Adipocyte (in vitro differentiated cells): ENCODE measurements around the gene STAM2.
"Not testable (repeated sequence)": the region's sequence is repeated elsewhere in the genome, so short reads cannot be mapped to it uniquely, and the experiment has no call there.

Source experiments
- DNase-seq: peaks from one replicate; pipeline ENCODE4 v3.0.0-alpha.2; 2015; ENCODE audit warnings: low read depth
- H3K27me3 ChIP-seq: replicated peaks from 2 replicates; pipeline ENCODE4 v1.7.0; 2013; ENCODE audit warnings: mild to moderate bottlenecking, low read length, moderate library complexity; ENCODE audit not compliant: control insufficient read depth, insufficient read depth
- H3K36me3 ChIP-seq: 2 replicates; pipeline ENCODE4 v1.7.0; 2013; ENCODE audit warnings: low read length, mild to moderate bottlenecking, moderate library complexity; ENCODE audit not compliant: control insufficient read depth, insufficient read depth, severe bottlenecking
- H3K4me1 ChIP-seq: 2 replicates; pipeline ENCODE4 v1.7.0; 2013; ENCODE audit warnings: mild to moderate bottlenecking, low read length, moderate library complexity; ENCODE audit not compliant: control insufficient read depth, insufficient read depth
- H3K4me3 ChIP-seq: 2 replicates; pipeline ENCODE4 v1.7.0; 2013; ENCODE audit warnings: mild to moderate bottlenecking, low read length, moderate library complexity
- H3K9ac ChIP-seq: 2 replicates; pipeline ENCODE4 v1.7.0; 2013; ENCODE audit warnings: mild to moderate bottlenecking, low read length, moderate library complexity
- H3K9me3 ChIP-seq: 2 replicates; pipeline ENCODE4 v1.7.0; 2013; ENCODE audit warnings: mild to moderate bottlenecking, low read length, moderate library complexity; ENCODE audit not compliant: control insufficient read depth

The STAM2 gene

DNA sequence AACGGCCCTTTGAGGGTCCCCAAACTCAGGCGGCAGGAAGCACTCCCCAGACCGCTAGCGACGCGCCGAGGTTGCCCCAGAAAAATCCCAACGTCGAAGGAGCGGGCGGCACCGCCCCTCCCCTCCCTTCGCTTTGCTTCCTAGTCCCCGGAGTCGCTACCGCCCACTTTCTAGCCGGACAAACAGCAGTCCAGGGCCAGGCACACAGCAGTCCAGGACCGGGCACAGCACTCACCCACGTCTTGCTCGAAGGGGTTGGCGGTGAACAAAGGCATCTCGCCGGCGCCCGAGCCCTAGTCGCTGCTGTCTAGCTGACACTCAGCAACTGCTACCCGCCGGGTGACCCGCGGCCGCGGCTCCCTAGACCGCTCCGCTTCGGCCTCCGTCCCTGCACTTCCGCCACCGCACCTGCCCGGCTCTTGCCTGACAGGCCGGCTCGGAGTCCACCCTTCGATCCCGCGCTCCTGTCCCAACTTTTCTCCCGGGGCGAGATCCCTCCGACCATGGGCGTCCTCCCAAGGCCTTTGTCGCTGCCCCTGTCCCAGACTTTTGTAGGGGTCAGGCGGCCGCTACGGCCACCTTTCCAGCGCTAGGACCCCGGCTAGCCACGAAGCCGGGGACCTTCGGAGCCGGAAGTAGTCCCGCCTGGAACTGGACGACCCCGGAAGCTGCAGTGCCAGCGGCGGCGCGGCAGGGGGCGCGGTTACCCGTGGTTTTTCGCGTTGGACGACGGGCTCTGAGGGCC, at the start of gene STAM2:
STAM2 (minus strand) TSS at position 396 of the 745 bp plus-strand sequence; CDS start at position 275, 121 bp downstream.
- H3K4me1 ChIP-seq = peaks cover 29% of the 10 kb centered on the region
- no peaks in the 10 kb centered on the region for H3K9me3 ChIP-seq
- peak; percentile 96 for DNase-seq
- H3K27me3 ChIP-seq = no peaks in the 10 kb centered on the region
- H3K4me3 ChIP-seq = peak within 1 kb of the TSS; percentile 94
- peak within 1 kb of the TSS; percentile 98 for H3K9ac ChIP-seq
- H3K36me3 ChIP-seq = no peaks in the 10 kb centered on the region

DNA sequence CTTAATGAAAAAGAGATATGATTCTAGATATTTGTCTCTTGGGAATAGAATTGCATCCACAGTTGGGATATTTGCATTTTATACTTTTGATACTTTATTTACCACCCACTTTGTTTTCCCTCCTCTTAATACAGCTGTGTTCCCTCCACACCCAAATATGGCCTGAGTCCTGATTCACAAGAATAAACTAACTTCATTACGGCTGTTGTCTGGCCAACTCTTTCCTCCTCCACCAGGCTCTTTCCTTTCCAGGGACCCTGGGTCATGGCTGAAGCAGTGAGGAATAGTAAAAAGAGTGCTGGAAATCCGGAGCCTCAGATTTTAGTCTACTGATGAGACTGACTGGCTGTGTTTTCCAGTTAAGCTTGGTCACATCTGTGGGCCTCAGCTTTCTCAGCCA, 48.4 kb upstream of the STAM2 start:
- peak; percentile 16 for DNase-seq
- no peak overlapping the region for H3K9ac ChIP-seq
- no peaks in the 10 kb centered on the region for H3K36me3 ChIP-seq

DNA sequence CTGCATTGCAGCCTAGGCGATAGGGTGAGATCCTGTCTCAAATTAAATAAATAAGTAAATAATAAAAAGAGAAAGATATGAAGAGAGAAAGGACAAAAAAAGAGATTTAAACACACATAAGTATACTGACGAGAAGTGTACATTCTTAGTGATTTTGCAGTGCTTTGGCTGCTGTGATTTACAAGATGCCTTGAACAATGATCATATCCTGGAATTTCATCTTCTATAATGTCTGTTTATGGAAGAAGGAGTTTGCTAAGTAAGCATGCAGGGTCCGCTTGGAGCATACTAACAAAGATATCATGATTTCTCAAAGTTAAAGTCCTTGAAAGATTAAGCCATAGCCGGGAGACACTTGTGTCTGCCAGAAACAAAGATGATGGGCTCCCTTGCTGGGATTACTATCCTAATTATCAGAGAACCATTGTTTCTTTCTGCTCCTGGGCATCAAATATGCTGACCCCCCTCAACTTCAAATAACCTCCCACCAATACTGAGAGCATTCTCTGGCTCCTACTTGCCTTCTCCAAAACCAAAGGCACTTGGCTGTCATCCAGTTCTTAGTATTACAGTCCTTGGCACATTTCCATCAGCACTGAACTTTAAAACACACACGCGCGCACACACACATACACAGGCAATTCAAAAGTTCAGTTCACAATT, 47.5 kb upstream of the STAM2 start:
- Histone ChIP-seq H3K36me3 (no peaks in the 10 kb centered on the region), H3K27me3 (no peaks in the 10 kb centered on the region), H3K9ac (no peak overlapping the region), H3K4me3 (no peak overlapping the region), H3K4me1 (peaks cover 36% of the 10 kb centered on the region), H3K9me3 (no peaks in the 10 kb centered on the region)
- DNase-seq = peak; percentile 94

More for the DNA sequence above, 48.4 kb upstream of the STAM2 start:
- Histone ChIP-seq H3K4me1 (peaks cover 44% of the 10 kb centered on the region), H3K4me3 (no peak overlapping the region), H3K27me3 (no peaks in the 10 kb centered on the region), H3K9me3 (no peaks in the 10 kb centered on the region)

DNA sequence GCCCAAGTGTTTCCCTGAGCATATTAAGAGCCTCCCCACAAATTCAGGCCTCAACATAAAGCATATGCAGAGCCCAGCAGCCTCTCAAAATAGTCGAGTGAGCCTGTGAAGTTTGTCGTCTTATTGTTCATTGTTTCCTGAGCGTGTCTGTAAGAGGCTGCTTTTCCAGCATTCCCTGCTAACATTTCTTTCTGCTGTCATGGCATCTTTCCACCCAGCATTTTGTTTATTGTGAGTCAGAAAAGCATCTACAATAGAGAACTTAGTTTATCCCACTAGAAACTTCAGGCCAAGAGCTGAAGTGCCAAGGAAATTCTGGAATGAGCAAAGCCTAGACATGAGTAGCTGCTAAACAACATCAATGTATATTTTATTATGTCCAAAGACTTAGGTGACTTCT, 46.3 kb upstream of the STAM2 start:
- no peaks in the 10 kb centered on the region for H3K36me3 ChIP-seq
- no peaks in the 10 kb centered on the region for H3K27me3 ChIP-seq
- H3K4me3 ChIP-seq = peak overlapping the region; percentile 6
- no peaks in the 10 kb centered on the region for H3K9me3 ChIP-seq
- DNase-seq = peak; percentile 15
- peak overlapping the region; percentile 6 for H3K9ac ChIP-seq
- peaks cover 30% of the 10 kb centered on the region for H3K4me1 ChIP-seq

- Histone ChIP-seq H3K9ac (no peak overlapping the region), H3K4me1 (peaks cover 29% of the 10 kb centered on the region), H3K36me3 (no peaks in the 10 kb centered on the region), H3K27me3 (no peaks in the 10 kb centered on the region), H3K9me3 (no peaks in the 10 kb centered on the region), H3K4me3 (no peak overlapping the region)
- no peak for DNase-seq
Observed at GRCh38 chr2:152219077-152219828, 43.7 kb upstream of the STAM2 start.

DNA sequence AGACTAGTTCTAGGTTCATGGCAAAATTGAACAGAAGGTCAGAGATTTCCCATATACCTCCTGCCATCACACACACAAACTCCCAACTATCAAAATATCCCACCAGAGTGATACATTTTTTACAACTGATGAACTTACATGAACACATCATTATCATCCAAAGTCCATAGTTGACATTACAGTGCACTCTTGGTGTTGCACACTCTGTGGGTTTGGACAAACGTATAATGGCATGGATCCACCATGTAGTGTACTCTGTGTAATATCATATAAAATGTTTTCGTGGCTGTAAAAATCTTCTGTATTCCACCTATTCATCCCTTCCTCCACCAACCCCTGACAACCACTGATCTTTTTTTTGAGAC, 25.9 kb upstream of the STAM2 start:
- no peaks in the 10 kb centered on the region for H3K9me3 ChIP-seq
- no peak overlapping the region for H3K4me3 ChIP-seq
- no peaks in the 10 kb centered on the region for H3K27me3 ChIP-seq
- no peaks in the 10 kb centered on the region for H3K36me3 ChIP-seq
- peaks cover 11% of the 10 kb centered on the region for H3K4me1 ChIP-seq
- H3K9ac ChIP-seq = no peak overlapping the region
- DNase-seq = no peak

- H3K9ac ChIP-seq = peak overlapping the region; percentile 57
- H3K36me3 ChIP-seq = no peaks in the 10 kb centered on the region
- peaks cover 11% of the 10 kb centered on the region for H3K4me1 ChIP-seq
- no peaks in the 10 kb centered on the region for H3K9me3 ChIP-seq
- peak overlapping the region; percentile 73 for H3K4me3 ChIP-seq
- peak; percentile 93 for DNase-seq
- no peaks in the 10 kb centered on the region for H3K27me3 ChIP-seq
Observed at GRCh38 chr2:152200565-152201465, 25.3 kb upstream of the STAM2 start.

DNA sequence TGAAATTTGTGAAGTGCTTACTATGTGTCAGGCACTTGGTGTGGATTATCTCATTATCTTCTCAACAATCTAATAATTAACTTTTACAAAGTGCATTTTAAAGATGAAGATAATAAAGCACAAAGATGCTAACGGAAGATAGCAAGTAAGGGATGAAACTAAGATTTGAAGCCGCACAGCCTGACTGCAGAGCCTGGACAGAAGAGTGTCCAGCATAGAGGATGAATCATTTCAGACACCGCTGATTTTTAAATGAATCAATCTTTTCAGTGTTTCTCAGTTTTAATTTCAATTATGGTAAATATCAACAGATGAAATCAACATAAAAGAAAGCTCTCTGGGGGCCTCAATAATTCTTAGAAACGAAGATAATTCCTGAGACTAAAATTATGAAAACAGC, 24.5 kb upstream of the STAM2 start:
- peaks cover 11% of the 10 kb centered on the region for H3K4me1 ChIP-seq
- H3K9me3 ChIP-seq = no peaks in the 10 kb centered on the region
- H3K27me3 ChIP-seq = no peaks in the 10 kb centered on the region
- no peaks in the 10 kb centered on the region for H3K36me3 ChIP-seq
- peak overlapping the region; percentile 73 for H3K4me3 ChIP-seq
- H3K9ac ChIP-seq = no peak overlapping the region
- no peak for DNase-seq

- Histone ChIP-seq H3K36me3 (no peaks in the 10 kb centered on the region), H3K4me3 (no peak overlapping the region), H3K9ac (no peak overlapping the region), H3K9me3 (no peaks in the 10 kb centered on the region), H3K27me3 (no peaks in the 10 kb centered on the region), H3K4me1 (peaks cover 11% of the 10 kb centered on the region)
- DNase-seq = no peak
Observed at GRCh38 chr2:152198499-152198898, 22.9 kb upstream of the STAM2 start.

DNA sequence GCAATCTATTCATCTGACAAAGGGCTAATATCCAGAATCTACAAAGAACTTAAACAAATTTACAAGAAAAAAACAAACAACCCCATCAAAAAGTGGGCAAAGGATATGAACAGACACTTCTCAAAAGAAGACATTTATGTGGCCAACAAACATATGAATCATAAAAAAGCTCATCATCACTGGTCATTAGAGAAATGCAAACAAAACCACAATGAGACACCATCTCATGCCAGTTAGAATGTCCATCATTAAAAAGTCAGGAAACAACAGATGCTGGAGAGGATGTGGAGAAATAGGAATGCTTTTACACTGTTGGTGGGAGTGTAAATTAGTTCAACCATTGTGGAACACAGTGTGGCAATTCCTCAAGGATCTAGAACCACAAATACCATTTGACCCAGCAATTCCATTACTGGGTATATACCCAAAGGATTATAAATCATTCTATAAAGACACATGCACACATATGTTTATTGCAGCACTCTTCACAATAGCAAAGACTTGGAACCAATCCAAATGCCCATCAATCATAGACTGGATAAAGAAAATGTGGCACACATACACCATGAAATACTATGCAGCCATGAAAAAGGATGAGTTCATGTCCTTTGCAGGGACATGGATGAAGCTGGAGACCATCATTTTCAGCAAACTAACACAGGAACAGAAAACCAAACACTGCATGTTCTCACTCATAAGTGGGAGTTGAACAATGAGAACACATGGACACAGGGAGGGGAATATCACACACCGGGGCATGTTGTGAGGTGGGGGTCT, 22.1 kb upstream of the STAM2 start:
- not testable (repeated sequence) for H3K9ac ChIP-seq, H3K27me3 ChIP-seq, DNase-seq, H3K36me3 ChIP-seq, H3K9me3 ChIP-seq, H3K4me3 ChIP-seq
- peaks cover 11% of the 10 kb centered on the region for H3K4me1 ChIP-seq
